Measurements from ENCODE around the gene UBB.
A peak's percentile ranks its signal among the peaks of the same experiment; 100 is the strongest.
"Not testable (repeated sequence)": the region's sequence is repeated elsewhere in the genome, so short reads cannot be mapped to it uniquely, and the experiment has no call there.

Gene UBB

GRCh38 chr17:16378636-16379282 is 2.1 kb upstream of the UBB start:
- DNase-seq = no peak

- no peak for DNase-seq
These were observed 1.2 kb upstream of the UBB start for GRCh38 chr17:16379654-16380053.

- DNase-seq = peak; percentile 14
These were observed 567 bp downstream of the UBB start for GRCh38 chr17:16381496-16381820.

GRCh38 chr17:16383216-16383615 is 2.3 kb downstream of the UBB start:
- DNase-seq = no peak

GRCh38 chr17:16383772-16384287 is 2.9 kb downstream of the UBB start:
- DNase-seq = no peak

- no peak for DNase-seq
These were observed 3.7 kb downstream of the UBB start for GRCh38 chr17:16384557-16384956.

GRCh38 chr17:16386126-16386507 is 5.2 kb downstream of the UBB start:
- DNase-seq = not testable (repeated sequence)

GRCh38 chr17:16391451-16391850 is 10.6 kb downstream of the UBB start:
- DNase-seq = no peak

- DNase-seq = not testable (repeated sequence)
These were observed 11.6 kb downstream of the UBB start for GRCh38 chr17:16392491-16392890.

- not testable (repeated sequence) for DNase-seq
These were observed 15.0 kb downstream of the UBB start for GRCh38 chr17:16395887-16396286.

GRCh38 chr17:16396693-16397092 is 15.8 kb downstream of the UBB start:
- DNase-seq = not testable (repeated sequence)

- no peak for DNase-seq
These were observed 17.7 kb downstream of the UBB start for GRCh38 chr17:16398270-16399267.

GRCh38 chr17:16403847-16404246 is 23.0 kb downstream of the UBB start:
- not testable (repeated sequence) for DNase-seq

- no peak for DNase-seq
These were observed 26.1 kb downstream of the UBB start for GRCh38 chr17:16406742-16407674.

GRCh38 chr17:16407911-16408588 is 27.2 kb downstream of the UBB start:
- no peak for DNase-seq

- DNase-seq = no peak
These were observed 34.4 kb downstream of the UBB start, which contains the start of gene TRPV2 for GRCh38 chr17:16415031-16415924. TSS of gene TRPV2 (plus strand) at chr17:16415571. CDS start at chr17:16417669, 2,098 bp downstream.

GRCh38 chr17:16417399-16417798 is 36.5 kb downstream of the UBB start:
- no peak for DNase-seq

- DNase-seq = peak; percentile 45
These were observed 37.2 kb downstream of the UBB start for GRCh38 chr17:16417896-16418684.

GRCh38 chr17:16418685-16419068 is 37.8 kb downstream of the UBB start:
- no peak for DNase-seq

All from HCEC 1CT (cell line).